HepG2 (cell line): ENCODE data around the gene SRSF10. TPM values are rescaled to one million over a fixed set of nuclear protein-coding genes. Genes with fewer than 3 reads are reported as not detected.
A peak's percentile ranks its signal among the peaks of the same experiment; 100 is the strongest.

Experiments used
- E2F1 ChIP-seq: sonication (generic); formaldehyde crosslinking; IDR thresholded peaks from 2 replicates; pipeline ENCODE4 v1.5.0; 2020; ENCODE audit warnings: missing genetic modification reagents
- FOXP4 ChIP-seq: sonication (generic); formaldehyde crosslinking; IDR thresholded peaks from 2 replicates; pipeline ENCODE4 v1.4.0; 2020; ENCODE audit warnings: missing genetic modification reagents
- HES4 ChIP-seq: sonication (generic); formaldehyde crosslinking; IDR thresholded peaks from 2 replicates; pipeline ENCODE4 v1.9.0; 2021; ENCODE audit warnings: mild to moderate bottlenecking, missing genetic modification reagents, borderline replicate concordance
- HOXA3 ChIP-seq: sonication (generic); formaldehyde crosslinking; IDR thresholded peaks from 2 replicates; pipeline ENCODE4 v1.5.0; 2020; ENCODE audit warnings: missing genetic modification reagents
- KDM2A ChIP-seq: sonication (generic); formaldehyde crosslinking; IDR thresholded peaks from 2 replicates; pipeline ENCODE4 v1.4.0; 2020; ENCODE audit warnings: low read depth, missing genetic modification reagents, borderline replicate concordance
- KDM6A ChIP-seq: IDR thresholded peaks from 2 replicates; pipeline ENCODE4 v1.6.1; 2016; ENCODE audit warnings: low read depth
- KLF16 ChIP-seq, 2 experiments: sonication (generic) in 1 of 2; formaldehyde crosslinking in 1 of 2; IDR thresholded peaks; 2 replicates each; pipeline versions ENCODE4 v1.6.1 to v1.8.0; 2016 to 2023; ENCODE audit warnings: missing genetic modification reagents in 2 of 2, missing compliant biosample characterization in 1 of 2
- LBX2 ChIP-seq: sonication (generic); formaldehyde crosslinking; IDR thresholded peaks from 2 replicates; pipeline ENCODE4 v1.5.0; 2020; ENCODE audit warnings: missing genetic modification reagents, mild to moderate bottlenecking, borderline replicate concordance
- MBD4 ChIP-seq: IDR thresholded peaks from 2 replicates; pipeline ENCODE4 v1.6.1; 2012; ENCODE audit warnings: low read length, inconsistent platforms, borderline replicate concordance
- PPARG ChIP-seq: conservative IDR thresholded peaks from 2 replicates; pipeline ENCODE4 v1.6.1; 2016; ENCODE audit warnings: missing biosample characterization, missing genetic modification reagents
- SMC3 ChIP-seq: IDR thresholded peaks from 2 replicates; pipeline ENCODE4 v1.6.1; 2011; ENCODE audit warnings: low read length, improper control_type of control experiment
- SUZ12 ChIP-seq: fragments of 150-350 bp; IDR thresholded peaks from 2 replicates; pipeline ENCODE4 v1.6.1; 2014; ENCODE audit warnings: low read depth, low read length
- ZBTB10 ChIP-seq: sonication (generic); formaldehyde crosslinking; IDR thresholded peaks from 2 replicates; pipeline ENCODE4 v1.4.0; 2020; ENCODE audit warnings: missing genetic modification reagents, borderline replicate concordance
- ZBTB7B ChIP-seq: sonication (generic); formaldehyde crosslinking; IDR thresholded peaks from 2 replicates; pipeline ENCODE4 v1.4.0; 2020; ENCODE audit warnings: missing genetic modification reagents
- ZNF138 ChIP-seq: sonication (generic); formaldehyde crosslinking; IDR thresholded peaks from 2 replicates; pipeline ENCODE4 v1.5.0; 2020; ENCODE audit warnings: mild to moderate bottlenecking, low read depth, missing genetic modification reagents
- ZNF317 ChIP-seq: sonication (generic); formaldehyde crosslinking; IDR thresholded peaks from 2 replicates; pipeline ENCODE4 v1.5.0; 2020; ENCODE audit warnings: mild to moderate bottlenecking, missing genetic modification reagents
- ZNF337 ChIP-seq: sonication (generic); formaldehyde crosslinking; IDR thresholded peaks from 2 replicates; pipeline ENCODE4 v1.5.1; 2020; ENCODE audit warnings: missing genetic modification reagents, low read depth, mild to moderate bottlenecking, borderline replicate concordance
- ZNF570 ChIP-seq: sonication (generic); formaldehyde crosslinking; IDR thresholded peaks from 2 replicates; pipeline ENCODE4 v1.4.0; 2020; ENCODE audit warnings: mild to moderate bottlenecking, missing genetic modification reagents, borderline replicate concordance
- ZNF576 ChIP-seq: sonication (generic); formaldehyde crosslinking; IDR thresholded peaks from 2 replicates; pipeline ENCODE4 v1.4.0; 2020; ENCODE audit warnings: mild to moderate bottlenecking, missing genetic modification reagents
- ZNF598 ChIP-seq: sonication (generic); formaldehyde crosslinking; IDR thresholded peaks from 2 replicates; pipeline ENCODE4 v1.5.1; 2020; ENCODE audit warnings: mild to moderate bottlenecking, missing genetic modification reagents, borderline replicate concordance
- ZNF7 ChIP-seq: IDR thresholded peaks from 2 replicates; pipeline ENCODE4 v1.6.1; 2016; ENCODE audit warnings: missing biosample characterization, missing genetic modification reagents
- ZNF879 ChIP-seq: sonication (generic); formaldehyde crosslinking; IDR thresholded peaks from 2 replicates; pipeline ENCODE4 v1.8.1; 2023; ENCODE audit warnings: missing genetic modification reagents
- polyA plus RNA-seq, 8 experiments: library from polyadenylated mRNA; depleted of rRNA in 3 of 8; stranded (reverse) in 7 of 8; unstranded in 1 of 8; fragments of >200 nt; fragmentation: Illumina TruSeq in 4 of 8; extraction: Trizol in 4 of 8; gene quantifications; 2 replicates each; pipeline versions ENCODE4 v1.2.1 to v1.2.3, GENCODE V29; 2011 to 2016; ENCODE audit warnings: low read depth in 4 of 8, missing spikeins in 1 of 8, mixed read lengths in 1 of 8; ENCODE audit not compliant: insufficient read depth in 1 of 8
- total RNA-seq, 5 experiments: library from RNA; depleted of rRNA; stranded (reverse); fragments of >200 nt; fragmentation: Illumina TruSeq; extraction: Trizol; gene quantifications; 2 replicates each; pipeline ENCODE4 v1.2.3, GENCODE V29; 2016; ENCODE audit warnings: low read depth in 1 of 5

The SRSF10 gene
- total and polyA plus RNA-seq, 2 of the 13 experiments (the other 11 are each of a cell fraction or from before 2014, with no cell fraction given), result 126 to 186 TPM

- TF ChIP-seq FOXP4 (no peak; the same call in 1 of the 2 replicates), LBX2 (CRISPR knock-in tag) (no peak), ZNF598 (CRISPR knock-in tag) (no peak), SMC3 (no peak), KLF16 (CRISPR knock-in tag; IDR thresholded peaks at IDR 0.05) (peak in 1 of 2 experiments; percentile 92; a peak in 2 of 4 replicates), SUZ12 (no peak), PPARG (CRISPR knock-in tag) (no peak), E2F1 (peak; percentile 87), HOXA3 (CRISPR knock-in tag) (peak; percentile 94), ZNF570 (CRISPR knock-in tag) (0 out of 2 replicates have a peak, but pooled peaks have one; percentile 59), ZNF317 (peak; percentile 51; the same call in 1 of the 2 replicates), ZNF138 (CRISPR knock-in tag) (no peak), ZNF337 (no peak), ZBTB10 (CRISPR knock-in tag) (0 out of 2 replicates have a peak, but pooled peaks have one; percentile 15), HES4 (no peak), ZNF879 (CRISPR knock-in tag) (no peak), KDM6A (CRISPR knock-in tag) (no peak), ZNF576 (CRISPR knock-in tag) (peak; percentile 78; the same call in 1 of the 2 replicates), ZNF7 (CRISPR knock-in tag) (no peak; the same call in 1 of the 2 replicates), MBD4 (no peak), ZBTB7B (CRISPR knock-in tag) (peak; percentile 31; the same call in 1 of the 2 replicates), KDM2A (CRISPR knock-in tag) (peak; percentile 89)
These were observed 20.5 kb downstream of the SRSF10 start, which contains the start of gene PNRC2 (continued) for GRCh38 chr1:23959461-23960290.
